K562 (cell line): ENCODE results near the gene PCDHGA12. TPM values are rescaled to one million over a fixed set of nuclear protein-coding genes. Genes with fewer than 3 reads are reported as not detected.

Source experiments
- ATAC-seq: fragments of 200-7000 bp; cut with Tn5 transposase; 3 replicates; pipeline ENCODE4 v1.9.1; 2020; ENCODE audit warnings: moderate library complexity
- BruUV-seq: library from RNA; stranded (reverse); fragments of 400-500 nt; replicated peaks from 2 replicates; lab custom pipeline; 2021; lab: Mats Ljungman, UMichigan
- CTCF ChIA-PET: fragments of 300-600 bp; formaldehyde crosslinking; extraction: SDS; loops from one replicate; lab custom pipeline; 2021; ENCODE audit warnings: low intra/inter-chr PET ratio; lab: Yijun Ruan, JAX
- POLR2A ChIA-PET: fragments of 300-600, 350-650 bp; sonication (Branson Sonifier 250); formaldehyde crosslinking; extraction: SDS; loops from one replicate; lab custom pipeline; 2021; ENCODE audit warnings: antibody characterized with exemption, inconsistent platforms; lab: Yijun Ruan, JAX
- DNase-seq, 4 experiments: peaks; one replicate each; pipeline versions ENCODE4 v3.0.0 to v3.0.0-alpha.2; 2011 to 2018; ENCODE audit warnings: low spot score in 3 of 4, mixed read lengths in 3 of 4; ENCODE audit errors: extremely low read depth in 1 of 4
- FAIRE-seq: peaks from 2 replicates; lab custom pipeline; 2011; peaks lifted over from hg19 to GRCh38; lab: Jason Lieb, UNC
- H2AFZ ChIP-seq: 2 replicates; pipeline ENCODE4 v1.6.0; 2011; ENCODE audit warnings: low read depth, low read length, control low read depth, inconsistent platforms
- H3K27ac ChIP-seq: fragments of 200-600 bp; 3 replicates; pipeline ENCODE4 v1.8.0; 2011; ENCODE audit warnings: low read depth, mild to moderate bottlenecking, control low read depth, inconsistent platforms, low read length, moderate library complexity, mixed read lengths; ENCODE audit errors: extremely low read depth
- H3K27me3 ChIP-seq, 2 experiments: fragments of 300-600 bp in 1 of 2; 2 replicates in 1 of 2; 3 replicates in 1 of 2; pipeline versions ENCODE4 v1.6.0 to v1.8.0; 2011; ENCODE audit warnings: inconsistent platforms in 2 of 2, low read length in 2 of 2, mild to moderate bottlenecking in 1 of 2, mixed read lengths in 1 of 2, moderate library complexity in 1 of 2; ENCODE audit not compliant: control insufficient read depth in 2 of 2, insufficient read depth in 2 of 2
- H3K36me3 ChIP-seq: fragments of 300-600 bp; 3 replicates; pipeline ENCODE4 v1.8.0; 2011; ENCODE audit warnings: mild to moderate bottlenecking, low read length, inconsistent platforms; ENCODE audit not compliant: control insufficient read depth, insufficient read depth
- H3K4me1 ChIP-seq, 2 experiments: fragments of 200-600 bp in 1 of 2; replicated peaks in 1 of 2; 2 replicates in 1 of 2; 3 replicates in 1 of 2; pipeline versions ENCODE4 v1.5.1 to v1.8.0; 2011; ENCODE audit warnings: inconsistent platforms in 2 of 2, low read length in 2 of 2, mild to moderate bottlenecking in 1 of 2, mixed read lengths in 1 of 2, moderate library complexity in 1 of 2; ENCODE audit not compliant: control insufficient read depth in 2 of 2, insufficient read depth in 2 of 2
- H3K4me2 ChIP-seq: 2 replicates; pipeline ENCODE4 v1.6.1; 2011; ENCODE audit warnings: low read length, control low read depth, inconsistent platforms, mixed read lengths; ENCODE audit not compliant: insufficient read depth
- H3K4me3 ChIP-seq: fragments of 200-600 bp; sonication (generic), shearing (Covaris generic); 2 replicates; pipeline ENCODE4 v1.5.1; 2016; ENCODE audit warnings: control low read depth, inconsistent platforms
- H3K79me2 ChIP-seq: fragments of 200-600 bp; 3 replicates; pipeline ENCODE4 v1.8.0; 2011; ENCODE audit warnings: low read length, inconsistent platforms; ENCODE audit not compliant: control insufficient read depth, insufficient read depth
- H3K9ac ChIP-seq, 2 experiments: 2 replicates each; pipeline versions ENCODE4 v1.6.0 to v1.6.1; 2011; ENCODE audit warnings: low read depth in 2 of 2, low read length in 2 of 2, control low read depth in 1 of 2, inconsistent platforms in 1 of 2, mild to moderate bottlenecking in 1 of 2, mixed read lengths in 1 of 2; ENCODE audit not compliant: insufficient read depth in 1 of 2
- H3K9me1 ChIP-seq: one replicate; pipeline ENCODE4 v1.6.0; 2011; ENCODE audit warnings: inconsistent platforms, mild to moderate bottlenecking, low read length, moderate library complexity; ENCODE audit not compliant: control insufficient read depth, insufficient read depth
- H3K9me3 ChIP-seq: replicated peaks from 2 replicates; pipeline ENCODE4 v1.5.1; 2011; ENCODE audit warnings: low read depth, low read length, inconsistent platforms; ENCODE audit not compliant: control insufficient read depth, insufficient read depth
- H4K20me1 ChIP-seq: replicated peaks from 2 replicates; pipeline ENCODE4 v1.6.1; 2011; ENCODE audit warnings: low read length, inconsistent platforms, mixed read lengths; ENCODE audit not compliant: control insufficient read depth, insufficient read depth
- ZBTB17 ChIP-seq: fragments of 450-650 bp; formaldehyde crosslinking; IDR thresholded peaks from 2 replicates; pipeline ENCODE4 v1.4.0; 2020; ENCODE audit warnings: mild to moderate bottlenecking
- WGBS: fragments of 100-300 bp; shearing (Covaris generic); methylation state at CpG from one replicate; pipeline ENCODE4 v1.1.6; 2016; ENCODE audit warnings: low coverage, mixed read lengths; ENCODE audit not compliant: insufficient coverage; ENCODE audit errors: missing lambda C conversion rate; 5-methylcytosine and 5-hydroxymethylcytosine counted together
- in situ Hi-C: fragments of 300-500 bp; cut with MboI; formaldehyde crosslinking; loops from 4 replicates; pipeline ENCODE4 v1.15.0; 2018; ENCODE audit warnings: inconsistent platforms, mixed read lengths
- intact Hi-C: fragments of 100-400 bp; cut with micrococcal nuclease; formaldehyde crosslinking; loops from 2 replicates; pipeline ENCODE4 v1.14.2; 2022
- polyA plus RNA-seq, 8 experiments: library from polyadenylated mRNA; depleted of rRNA in 4 of 8; stranded (reverse) in 5 of 8; unstranded in 3 of 8; fragments of >200 nt; fragmentation: Nextera tagmentation in 2 of 8; fragmentation: Illumina TruSeq in 1 of 8; extraction: Ambion mirVana in 2 of 8; extraction: Trizol in 1 of 8; gene quantifications; 2 replicates each; pipeline versions ENCODE4 v1.2.1 to v1.2.3, GENCODE V29; 2011 to 2014; ENCODE audit warnings: inconsistent platforms in 1 of 8, missing spikeins in 1 of 8
- total RNA-seq, 7 experiments: library from RNA; depleted of rRNA in 6 of 7; stranded (reverse); fragments of >200 nt in 6 of 7; fragmentation: Illumina TruSeq in 2 of 7; extraction: Trizol in 2 of 7; gene quantifications; 2 replicates each; pipeline versions ENCODE4 v1.2.1 to v1.2.3, GENCODE V29; 2011 to 2021; ENCODE audit warnings: low replicate concordance in 1 of 7
- TF ChIP-seq, protein P1 (sequence below), 2 experiments: IDR thresholded peaks; 2 replicates each; pipeline ENCODE4 v1.6.1; 2011; ENCODE audit warnings: borderline replicate concordance in 1 of 2, control low read depth in 1 of 2, low read depth in 1 of 2, low read length in 1 of 2, mild to moderate bottlenecking in 1 of 2, mixed read lengths in 1 of 2, moderate library complexity in 1 of 2; ENCODE audit not compliant: insufficient read depth in 1 of 2, insufficient read length in 1 of 2, poor library complexity in 1 of 2, severe bottlenecking in 1 of 2; ENCODE audit errors: extremely low read depth in 1 of 2
- TF ChIP-seq, protein P2 (sequence below): sonication (generic); formaldehyde crosslinking; IDR thresholded peaks from 2 replicates; pipeline ENCODE4 v1.8.1; 2023; ENCODE audit warnings: mild to moderate bottlenecking, missing genetic modification reagents
- TF ChIP-seq, protein P3 (sequence below): fragments of 450-650 bp; IDR thresholded peaks from 2 replicates; pipeline ENCODE4 v1.6.1; 2016; ENCODE audit warnings: mild to moderate bottlenecking, moderate library complexity

Gene PCDHGA12
- total and polyA plus RNA-seq, 9 of the 15 experiments (the other 6 are each of a cell fraction or from before 2014, with no cell fraction given) = 0.03 TPM; not detected in 8

DNA sequence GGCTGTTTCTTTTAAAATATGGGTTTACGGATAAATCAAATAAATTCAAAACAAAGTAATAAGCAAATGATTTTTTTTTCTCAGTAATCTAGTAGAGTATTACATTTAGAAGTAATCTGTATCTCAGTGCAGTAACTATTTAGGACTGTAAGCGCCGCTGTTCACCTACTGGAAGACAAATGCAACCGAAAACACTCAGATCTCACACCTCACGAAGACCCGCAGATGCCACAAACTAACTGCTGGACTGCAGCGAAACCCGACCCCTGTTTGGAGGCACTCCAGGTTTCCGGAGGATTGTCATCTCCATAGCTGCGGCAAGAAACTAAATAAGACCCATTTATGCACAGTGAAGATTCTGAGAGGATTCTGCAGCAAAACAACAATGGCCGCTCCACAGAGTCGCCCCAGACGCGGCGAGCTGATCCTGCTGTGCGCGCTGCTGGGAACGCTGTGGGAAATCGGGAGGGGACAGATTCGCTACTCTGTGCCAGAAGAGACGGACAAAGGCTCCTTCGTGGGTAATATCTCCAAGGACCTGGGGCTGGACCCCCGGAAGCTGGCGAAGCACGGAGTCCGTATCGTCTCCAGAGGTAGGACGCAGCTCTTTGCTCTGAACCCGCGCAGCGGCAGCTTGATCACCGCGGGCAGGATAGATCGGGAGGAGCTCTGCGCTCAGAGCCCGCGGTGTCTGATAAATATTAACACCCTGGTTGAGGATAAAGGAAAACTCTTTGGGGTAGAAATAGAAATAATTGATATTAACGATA, 37.7 kb upstream of the PCDHGA12 start, which contains the start of gene PCDHGA8:
Gene PCDHGA8, plus strand, starts transcription at position 205 of the 770 bp plus-strand sequence. Its CDS starts 181 bp downstream, at position 386.
- Histone ChIP-seq H3K4me3 (peak within 1 kb of the TSS; percentile 2; the same call in 1 of the 2 replicates), H3K4me2 (peak within 1 kb of the TSS; percentile 23; the same call in 1 of the 2 replicates), H3K9ac (no peak within 1 kb of the TSS), H2AFZ (peak within 1 kb of the TSS; percentile 41; the same call in 1 of the 2 replicates), H3K79me2 (no peaks in the 10 kb centered on the region), H3K36me3 (no peaks in the 10 kb centered on the region), H3K4me1 (peaks cover 0 to 13% of the 10 kb centered on the region in 2 experiments; a peak in 1 of 5 replicates), H3K9me3 (no peaks in the 10 kb centered on the region), H3K27me3 (peaks cover 0 to 31% of the 10 kb centered on the region in 2 experiments; a peak in 3 of 5 replicates), H3K9me1 (no peaks in the 10 kb centered on the region), H3K27ac (no peak within 1 kb of the TSS), H4K20me1 (no peaks in the 10 kb centered on the region)
- ChIA-PET POLR2A (interaction anchor here (0.7 kb wide), 1 partner anchor 524 kb away, joined by 3 read pairs; no protein-coding TSS in a partner anchor), CTCF (interaction anchor here (1.3 kb wide), 1 partner anchor 172 kb away, joined by 3 read pairs; no protein-coding TSS in a partner anchor)
- no TSS peak for BruUV-seq
- in situ Hi-C loops (no loop called here), intact Hi-C loops (no loop called here)
- FAIRE-seq (peak; percentile 59), DNase-seq (peak in 1 of 4 experiments; percentile 24), ATAC-seq (peak; percentile 78)
- 31% methylated on average over 35 of the region's 38 CpGs for WGBS
- TF ChIP-seq, protein P1, sequence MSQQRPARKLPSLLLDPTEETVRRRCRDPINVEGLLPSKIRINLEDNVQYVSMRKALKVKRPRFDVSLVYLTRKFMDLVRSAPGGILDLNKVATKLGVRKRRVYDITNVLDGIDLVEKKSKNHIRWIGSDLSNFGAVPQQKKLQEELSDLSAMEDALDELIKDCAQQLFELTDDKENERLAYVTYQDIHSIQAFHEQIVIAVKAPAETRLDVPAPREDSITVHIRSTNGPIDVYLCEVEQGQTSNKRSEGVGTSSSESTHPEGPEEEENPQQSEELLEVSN (IDR thresholded peaks at IDR 0.05; ENCODE audit: borderline replicate concordance in 1 of 2, extremely low read depth in 1 of 2, insufficient read depth in 1 of 2, insufficient read length in 1 of 2, low read depth in 1 of 2, low read length in 1 of 2, poor library complexity in 1 of 2, severe bottlenecking in 1 of 2) = peak in 1 of 2 experiments; percentile 78
- peak; percentile 19; the same call in 1 of the 2 replicates for TF ChIP-seq ZBTB17
- TF ChIP-seq, protein P2, sequence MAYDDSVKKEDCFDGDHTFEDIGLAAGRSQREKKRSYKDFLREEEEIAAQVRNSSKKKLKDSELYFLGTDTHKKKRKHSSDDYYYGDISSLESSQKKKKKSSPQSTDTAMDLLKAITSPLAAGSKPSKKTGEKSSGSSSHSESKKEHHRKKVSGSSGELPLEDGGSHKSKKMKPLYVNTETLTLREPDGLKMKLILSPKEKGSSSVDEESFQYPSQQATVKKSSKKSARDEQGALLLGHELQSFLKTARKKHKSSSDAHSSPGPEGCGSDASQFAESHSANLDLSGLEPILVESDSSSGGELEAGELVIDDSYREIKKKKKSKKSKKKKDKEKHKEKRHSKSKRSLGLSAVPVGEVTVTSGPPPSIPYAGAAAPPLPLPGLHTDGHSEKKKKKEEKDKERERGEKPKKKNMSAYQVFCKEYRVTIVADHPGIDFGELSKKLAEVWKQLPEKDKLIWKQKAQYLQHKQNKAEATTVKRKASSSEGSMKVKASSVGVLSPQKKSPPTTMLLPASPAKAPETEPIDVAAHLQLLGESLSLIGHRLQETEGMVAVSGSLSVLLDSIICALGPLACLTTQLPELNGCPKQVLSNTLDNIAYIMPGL (CRISPR knock-in tag) = no peak
- TF ChIP-seq, protein P3, sequence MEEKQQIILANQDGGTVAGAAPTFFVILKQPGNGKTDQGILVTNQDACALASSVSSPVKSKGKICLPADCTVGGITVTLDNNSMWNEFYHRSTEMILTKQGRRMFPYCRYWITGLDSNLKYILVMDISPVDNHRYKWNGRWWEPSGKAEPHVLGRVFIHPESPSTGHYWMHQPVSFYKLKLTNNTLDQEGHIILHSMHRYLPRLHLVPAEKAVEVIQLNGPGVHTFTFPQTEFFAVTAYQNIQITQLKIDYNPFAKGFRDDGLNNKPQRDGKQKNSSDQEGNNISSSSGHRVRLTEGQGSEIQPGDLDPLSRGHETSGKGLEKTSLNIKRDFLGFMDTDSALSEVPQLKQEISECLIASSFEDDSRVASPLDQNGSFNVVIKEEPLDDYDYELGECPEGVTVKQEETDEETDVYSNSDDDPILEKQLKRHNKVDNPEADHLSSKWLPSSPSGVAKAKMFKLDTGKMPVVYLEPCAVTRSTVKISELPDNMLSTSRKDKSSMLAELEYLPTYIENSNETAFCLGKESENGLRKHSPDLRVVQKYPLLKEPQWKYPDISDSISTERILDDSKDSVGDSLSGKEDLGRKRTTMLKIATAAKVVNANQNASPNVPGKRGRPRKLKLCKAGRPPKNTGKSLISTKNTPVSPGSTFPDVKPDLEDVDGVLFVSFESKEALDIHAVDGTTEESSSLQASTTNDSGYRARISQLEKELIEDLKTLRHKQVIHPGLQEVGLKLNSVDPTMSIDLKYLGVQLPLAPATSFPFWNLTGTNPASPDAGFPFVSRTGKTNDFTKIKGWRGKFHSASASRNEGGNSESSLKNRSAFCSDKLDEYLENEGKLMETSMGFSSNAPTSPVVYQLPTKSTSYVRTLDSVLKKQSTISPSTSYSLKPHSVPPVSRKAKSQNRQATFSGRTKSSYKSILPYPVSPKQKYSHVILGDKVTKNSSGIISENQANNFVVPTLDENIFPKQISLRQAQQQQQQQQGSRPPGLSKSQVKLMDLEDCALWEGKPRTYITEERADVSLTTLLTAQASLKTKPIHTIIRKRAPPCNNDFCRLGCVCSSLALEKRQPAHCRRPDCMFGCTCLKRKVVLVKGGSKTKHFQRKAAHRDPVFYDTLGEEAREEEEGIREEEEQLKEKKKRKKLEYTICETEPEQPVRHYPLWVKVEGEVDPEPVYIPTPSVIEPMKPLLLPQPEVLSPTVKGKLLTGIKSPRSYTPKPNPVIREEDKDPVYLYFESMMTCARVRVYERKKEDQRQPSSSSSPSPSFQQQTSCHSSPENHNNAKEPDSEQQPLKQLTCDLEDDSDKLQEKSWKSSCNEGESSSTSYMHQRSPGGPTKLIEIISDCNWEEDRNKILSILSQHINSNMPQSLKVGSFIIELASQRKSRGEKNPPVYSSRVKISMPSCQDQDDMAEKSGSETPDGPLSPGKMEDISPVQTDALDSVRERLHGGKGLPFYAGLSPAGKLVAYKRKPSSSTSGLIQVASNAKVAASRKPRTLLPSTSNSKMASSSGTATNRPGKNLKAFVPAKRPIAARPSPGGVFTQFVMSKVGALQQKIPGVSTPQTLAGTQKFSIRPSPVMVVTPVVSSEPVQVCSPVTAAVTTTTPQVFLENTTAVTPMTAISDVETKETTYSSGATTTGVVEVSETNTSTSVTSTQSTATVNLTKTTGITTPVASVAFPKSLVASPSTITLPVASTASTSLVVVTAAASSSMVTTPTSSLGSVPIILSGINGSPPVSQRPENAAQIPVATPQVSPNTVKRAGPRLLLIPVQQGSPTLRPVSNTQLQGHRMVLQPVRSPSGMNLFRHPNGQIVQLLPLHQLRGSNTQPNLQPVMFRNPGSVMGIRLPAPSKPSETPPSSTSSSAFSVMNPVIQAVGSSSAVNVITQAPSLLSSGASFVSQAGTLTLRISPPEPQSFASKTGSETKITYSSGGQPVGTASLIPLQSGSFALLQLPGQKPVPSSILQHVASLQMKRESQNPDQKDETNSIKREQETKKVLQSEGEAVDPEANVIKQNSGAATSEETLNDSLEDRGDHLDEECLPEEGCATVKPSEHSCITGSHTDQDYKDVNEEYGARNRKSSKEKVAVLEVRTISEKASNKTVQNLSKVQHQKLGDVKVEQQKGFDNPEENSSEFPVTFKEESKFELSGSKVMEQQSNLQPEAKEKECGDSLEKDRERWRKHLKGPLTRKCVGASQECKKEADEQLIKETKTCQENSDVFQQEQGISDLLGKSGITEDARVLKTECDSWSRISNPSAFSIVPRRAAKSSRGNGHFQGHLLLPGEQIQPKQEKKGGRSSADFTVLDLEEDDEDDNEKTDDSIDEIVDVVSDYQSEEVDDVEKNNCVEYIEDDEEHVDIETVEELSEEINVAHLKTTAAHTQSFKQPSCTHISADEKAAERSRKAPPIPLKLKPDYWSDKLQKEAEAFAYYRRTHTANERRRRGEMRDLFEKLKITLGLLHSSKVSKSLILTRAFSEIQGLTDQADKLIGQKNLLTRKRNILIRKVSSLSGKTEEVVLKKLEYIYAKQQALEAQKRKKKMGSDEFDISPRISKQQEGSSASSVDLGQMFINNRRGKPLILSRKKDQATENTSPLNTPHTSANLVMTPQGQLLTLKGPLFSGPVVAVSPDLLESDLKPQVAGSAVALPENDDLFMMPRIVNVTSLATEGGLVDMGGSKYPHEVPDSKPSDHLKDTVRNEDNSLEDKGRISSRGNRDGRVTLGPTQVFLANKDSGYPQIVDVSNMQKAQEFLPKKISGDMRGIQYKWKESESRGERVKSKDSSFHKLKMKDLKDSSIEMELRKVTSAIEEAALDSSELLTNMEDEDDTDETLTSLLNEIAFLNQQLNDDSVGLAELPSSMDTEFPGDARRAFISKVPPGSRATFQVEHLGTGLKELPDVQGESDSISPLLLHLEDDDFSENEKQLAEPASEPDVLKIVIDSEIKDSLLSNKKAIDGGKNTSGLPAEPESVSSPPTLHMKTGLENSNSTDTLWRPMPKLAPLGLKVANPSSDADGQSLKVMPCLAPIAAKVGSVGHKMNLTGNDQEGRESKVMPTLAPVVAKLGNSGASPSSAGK = peak; percentile 63
